Measurements from ENCODE around the gene ATP2B3. TPM values are rescaled to one million over a fixed set of nuclear protein-coding genes. Genes with fewer than 3 reads are reported as not detected.

ATP2B3 gene
- total RNA-seq, 1 experiment from 2014 or later: 0.35 TPM

DNA sequence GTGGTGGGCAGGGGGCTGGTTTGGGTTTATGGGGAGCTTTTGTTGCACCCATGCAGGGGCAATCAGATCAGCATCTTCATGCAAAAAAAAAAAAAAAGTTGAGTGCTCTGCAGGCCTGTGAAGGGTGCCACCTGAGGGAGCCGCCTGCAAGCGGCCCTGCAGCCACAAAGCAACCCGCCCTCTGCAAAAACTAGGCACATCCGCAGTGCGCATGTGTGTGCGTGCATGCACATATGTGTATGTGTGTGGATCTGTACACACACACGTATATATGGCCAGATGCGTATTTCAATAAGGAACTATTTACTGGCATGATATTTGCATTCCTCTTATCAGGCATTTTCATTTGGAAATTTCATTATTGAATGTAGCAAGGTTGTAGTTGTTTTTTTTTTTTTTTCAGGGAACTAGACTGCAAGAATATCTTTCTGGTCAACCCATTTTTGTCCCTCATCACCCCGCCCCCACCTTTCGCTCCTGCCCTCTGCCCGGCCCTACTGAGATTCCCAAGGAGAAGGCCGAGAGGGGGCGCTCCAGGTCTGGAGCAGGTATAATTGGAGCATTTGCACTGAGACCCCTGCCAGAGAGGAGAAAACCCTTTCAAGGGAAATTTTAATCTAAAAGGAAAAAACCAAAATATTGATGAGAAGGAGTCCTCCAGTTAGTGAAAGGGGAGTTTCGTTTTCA, 63.4 kb downstream of the ATP2B3 start:
- no peak overlapping the region for H2AK5ac ChIP-seq (ENCODE audit: insufficient read length, low read length)
- H3K4me1 Mint-ChIP-seq: peaks cover 10 to 18% of the 10 kb centered on the region in 2 experiments
- H2BK12ac ChIP-seq (ENCODE audit: insufficient read length, low read depth, low read length): no peak overlapping the region
- no peaks in the 10 kb centered on the region for H3K79me1 ChIP-seq (ENCODE audit: insufficient read depth, low read depth, low read length, poor library complexity, severe bottlenecking)
- peaks cover 42% of the 10 kb centered on the region for H3K9me3 ChIP-seq (ENCODE audit: control insufficient read depth, low read depth, low read length)
- H3K56ac ChIP-seq (ENCODE audit: insufficient read length, low read depth, low read length): no peak overlapping the region
- no peak overlapping the region for H3T11ph ChIP-seq (ENCODE audit: low read length)
- no peaks in the 10 kb centered on the region for H4K20me1 ChIP-seq (ENCODE audit: control insufficient read depth, insufficient read depth, insufficient read length)
- no peak overlapping the region; a peak in 1 of 5 replicates for H3K4me3 Mint-ChIP-seq
- H3K36me3 Mint-ChIP-seq (ENCODE audit: insufficient read depth in 1 of 3, low read depth in 3 of 3): peaks cover 0 to 6% (median under 1%) of the 10 kb centered on the region in 3 experiments; a peak in 3 of 7 replicates
- no peak overlapping the region for H3K14ac ChIP-seq (ENCODE audit: insufficient read depth, low read length)
- TF ChIP-seq CTCF (conservative IDR thresholded peaks at IDR 0.05): peak; percentile 66
- no peak overlapping the region for H2AFZ ChIP-seq (ENCODE audit: low read length)
- H3K23ac ChIP-seq (ENCODE audit: insufficient read length, low read depth, low read length): no peak overlapping the region
- H2BK20ac ChIP-seq (ENCODE audit: low read depth, low read length, poor library complexity, severe bottlenecking): no peak overlapping the region
- no peak overlapping the region for H3K4ac ChIP-seq (ENCODE audit: low read depth, low read length)
- H3K27me3 Mint-ChIP-seq (ENCODE audit: low read depth): peaks cover 23% of the 10 kb centered on the region
- H3K27ac Mint-ChIP-seq: no peak overlapping the region
- no peak overlapping the region for H3K4me2 ChIP-seq (ENCODE audit: insufficient read depth, insufficient read length, low read length)
- no peaks in the 10 kb centered on the region for H3K4me1 ChIP-seq (ENCODE audit: insufficient read depth, low read length)
- H3K23me2 ChIP-seq (ENCODE audit: insufficient read length, low read depth, low read length, poor library complexity, severe bottlenecking): no peaks in the 10 kb centered on the region
- no peak overlapping the region for H2BK5ac ChIP-seq (ENCODE audit: insufficient read length, low read length)
- no peaks in the 10 kb centered on the region; the same call in 1 of the 2 replicates for H3K27me3 ChIP-seq (ENCODE audit: insufficient read depth, low read length)
- no peaks in the 10 kb centered on the region for H3K79me2 ChIP-seq (ENCODE audit: insufficient read depth, low read length)
- no CpG with 5 or more reads among the region's 14 CpGs for WGBS (ENCODE audit: extremely low coverage, insufficient read length, low lambda C conversion rate)
- H3K9ac ChIP-seq (ENCODE audit: extremely low read depth, insufficient read length, low read length): no peak overlapping the region
- DNase-seq: peak; percentile 61
- no peak overlapping the region for H3K18ac ChIP-seq (ENCODE audit: insufficient read length, low read depth, low read length)
- H2BK15ac ChIP-seq (ENCODE audit: low read depth, low read length): no peak overlapping the region
- H2BK120ac ChIP-seq (ENCODE audit: low read depth, low read length, poor library complexity, severe bottlenecking): no peak overlapping the region
- no peak overlapping the region for H4K8ac ChIP-seq (replicated peaks; ENCODE audit: insufficient read length, low read depth, low read length)
- H4K5ac ChIP-seq (ENCODE audit: insufficient read length, low read depth, low read length): no peak overlapping the region
- no peak overlapping the region for H4K91ac ChIP-seq (ENCODE audit: insufficient read length, low read depth, low read length)
- peaks cover 79 to 85% of the 10 kb centered on the region in 2 experiments for H3K9me3 Mint-ChIP-seq
- no peak overlapping the region for H3K27ac ChIP-seq (ENCODE audit: insufficient read length, low read depth, low read length)

Measured in H9 (cell line).